Parathyroid adenoma (tissue), 2 donors: ENCODE results near the gene WDR88.

Experiments used
- H2AFZ ChIP-seq: fragments of 300-600 bp; sonication (generic); one replicate; pipeline ENCODE4 v1.7.0; 2017; ENCODE audit warnings: antibody characterized with exemption, mild to moderate bottlenecking
- H3K27ac ChIP-seq: fragments of 300-600 bp; sonication (generic); one replicate; pipeline ENCODE4 v1.7.0; 2017
- H3K27me3 ChIP-seq: fragments of 300-600 bp; sonication (generic); one replicate; pipeline ENCODE4 v1.7.0; 2017; ENCODE audit warnings: low read length; ENCODE audit not compliant: control insufficient read depth, insufficient read depth
- H3K36me3 ChIP-seq: fragments of 300-600 bp; sonication (generic); one replicate; pipeline ENCODE4 v1.7.0; 2017; ENCODE audit warnings: low read length; ENCODE audit not compliant: control insufficient read depth, insufficient read depth
- H3K4me1 ChIP-seq: fragments of 300-600 bp; sonication (generic); one replicate; pipeline ENCODE4 v1.7.0; 2017; ENCODE audit warnings: control low read depth
- H3K4me2 ChIP-seq: fragments of 300-600 bp; sonication (generic); one replicate; pipeline ENCODE4 v1.7.0; 2017; ENCODE audit warnings: low read length
- H3K4me3 ChIP-seq: fragments of 300-600 bp; sonication (generic); one replicate; pipeline ENCODE4 v1.7.0; 2017; ENCODE audit warnings: low read depth, low read length
- H3K79me2 ChIP-seq: fragments of 300-600 bp; sonication (generic); one replicate; pipeline ENCODE4 v1.7.0; 2017; ENCODE audit warnings: control low read depth
- H3K9ac ChIP-seq: fragments of 300-600 bp; sonication (generic); one replicate; pipeline ENCODE4 v1.7.0; 2017; ENCODE audit warnings: mild to moderate bottlenecking
- H3K9me3 ChIP-seq: fragments of 300-600 bp; sonication (generic); one replicate; pipeline ENCODE4 v1.7.0; 2017; ENCODE audit warnings: low read length; ENCODE audit not compliant: control insufficient read depth
- CTCF ChIP-seq: fragments of 300-600 bp; sonication (generic); IDR thresholded peaks from one replicate; pipeline ENCODE4 v1.7.0; 2017; ENCODE audit warnings: antibody characterized with exemption, mild to moderate bottlenecking
- donor health status: primary hyperparathyroidism.

The WDR88 gene

GRCh38 chr19:33110137-33110910, 21.6 kb upstream of the WDR88 start:
- H3K4me1 ChIP-seq = no peaks in the 10 kb centered on the region
- H3K27me3 ChIP-seq = no peaks in the 10 kb centered on the region
- H3K79me2 ChIP-seq = no peaks in the 10 kb centered on the region
- H3K36me3 ChIP-seq = no peaks in the 10 kb centered on the region
- no peak overlapping the region for H3K4me3 ChIP-seq
- no peak overlapping the region for H3K27ac ChIP-seq
- no peak overlapping the region for H3K9ac ChIP-seq
- H2AFZ ChIP-seq = no peak overlapping the region
- H3K4me2 ChIP-seq = no peak overlapping the region
- H3K9me3 ChIP-seq = no peaks in the 10 kb centered on the region
- TF ChIP-seq CTCF = no peak

GRCh38 chr19:33111587-33111986, 20.3 kb upstream of the WDR88 start:
- no peak overlapping the region for H3K27ac ChIP-seq
- no peak for TF ChIP-seq CTCF
- H3K4me2 ChIP-seq = no peak overlapping the region
- no peaks in the 10 kb centered on the region for H3K27me3 ChIP-seq
- no peak overlapping the region for H2AFZ ChIP-seq
- H3K9me3 ChIP-seq = no peaks in the 10 kb centered on the region
- no peak overlapping the region for H3K4me3 ChIP-seq
- no peak overlapping the region for H3K9ac ChIP-seq
- no peaks in the 10 kb centered on the region for H3K36me3 ChIP-seq
- no peaks in the 10 kb centered on the region for H3K4me1 ChIP-seq
- H3K79me2 ChIP-seq = no peaks in the 10 kb centered on the region

- Histone ChIP-seq H3K4me3 (no peak overlapping the region), H3K36me3 (no peaks in the 10 kb centered on the region), H3K9ac (no peak overlapping the region), H2AFZ (no peak overlapping the region), H3K27ac (no peak overlapping the region), H3K9me3 (no peaks in the 10 kb centered on the region), H3K4me1 (no peaks in the 10 kb centered on the region), H3K27me3 (no peaks in the 10 kb centered on the region), H3K4me2 (no peak overlapping the region), H3K79me2 (no peaks in the 10 kb centered on the region)
- TF ChIP-seq CTCF = no peak
These were observed 17.6 kb upstream of the WDR88 start for GRCh38 chr19:33114312-33114711.

- no peak overlapping the region for H3K27ac ChIP-seq
- H3K79me2 ChIP-seq = no peaks in the 10 kb centered on the region
- H3K36me3 ChIP-seq = no peaks in the 10 kb centered on the region
- no peaks in the 10 kb centered on the region for H3K9me3 ChIP-seq
- TF ChIP-seq CTCF = no peak
- H3K4me2 ChIP-seq = no peak overlapping the region
- H3K27me3 ChIP-seq = no peaks in the 10 kb centered on the region
- no peak overlapping the region for H3K9ac ChIP-seq
- H3K4me3 ChIP-seq = no peak overlapping the region
- no peaks in the 10 kb centered on the region for H3K4me1 ChIP-seq
- H2AFZ ChIP-seq = no peak overlapping the region
These were observed 14.4 kb upstream of the WDR88 start for GRCh38 chr19:33117501-33117900.

- no peak for TF ChIP-seq CTCF
- no peak overlapping the region for H2AFZ ChIP-seq
- no peak overlapping the region for H3K4me2 ChIP-seq
- H3K36me3 ChIP-seq = no peaks in the 10 kb centered on the region
- no peak overlapping the region for H3K9ac ChIP-seq
- H3K4me3 ChIP-seq = no peak overlapping the region
- no peak overlapping the region for H3K27ac ChIP-seq
- no peaks in the 10 kb centered on the region for H3K4me1 ChIP-seq
- H3K9me3 ChIP-seq = no peaks in the 10 kb centered on the region
- no peaks in the 10 kb centered on the region for H3K79me2 ChIP-seq
- no peaks in the 10 kb centered on the region for H3K27me3 ChIP-seq
These were observed 13.3 kb upstream of the WDR88 start for GRCh38 chr19:33118643-33119042.
